Endothelial cell of umbilical vein (primary cell): ENCODE results near the gene CSN1S1.

ENCODE experiments used
- POLR2A ChIP-seq: IDR thresholded peaks from 2 replicates; pipeline ENCODE4 v1.6.1; 2012; ENCODE audit warnings: low read depth, mild to moderate bottlenecking, control low read depth, low read length
- POLR2AphosphoS5 ChIP-seq: IDR thresholded peaks from 2 replicates; pipeline ENCODE4 v1.6.1; 2012; ENCODE audit warnings: low read depth, mild to moderate bottlenecking, control low read depth, low read length, moderate library complexity; ENCODE audit not compliant: insufficient read depth
- TF ChIP-seq, protein P1 (sequence below), 2 donors: IDR thresholded peaks; 1 replicate in 1 of 2; 2 replicates in 1 of 2; pipeline ENCODE4 v1.5.1; 2011; ENCODE audit warnings: low read length in 2 of 2, mild to moderate bottlenecking in 2 of 2, moderate library complexity in 2 of 2, control low read depth in 1 of 2, inconsistent platforms in 1 of 2, low read depth in 1 of 2; ENCODE audit not compliant: insufficient read depth in 1 of 2; ENCODE audit errors: extremely low read depth in 1 of 2

DNA sequence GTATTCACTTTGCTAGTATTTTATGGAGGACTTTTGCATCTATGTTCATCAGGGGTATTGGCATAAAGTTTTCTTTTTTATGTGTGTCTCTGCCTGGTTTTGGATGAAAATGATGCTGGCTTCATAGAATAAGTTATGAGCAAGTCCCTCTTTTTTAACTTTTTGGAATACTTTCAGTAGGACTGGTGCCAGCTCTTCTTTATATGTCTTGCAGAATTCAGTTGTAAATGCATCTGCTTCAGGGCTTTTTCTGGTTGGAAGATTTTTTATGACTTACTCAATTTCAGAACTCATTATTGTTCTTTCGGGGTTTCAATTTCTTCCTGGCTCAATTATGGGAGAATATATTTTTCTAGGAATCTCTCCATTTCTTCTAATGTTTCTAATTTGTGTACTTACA lies 43.8 kb downstream of the CSN1S1 start:
- TF ChIP-seq POLR2AphosphoS5, result no peak
- TF ChIP-seq, protein P1, sequence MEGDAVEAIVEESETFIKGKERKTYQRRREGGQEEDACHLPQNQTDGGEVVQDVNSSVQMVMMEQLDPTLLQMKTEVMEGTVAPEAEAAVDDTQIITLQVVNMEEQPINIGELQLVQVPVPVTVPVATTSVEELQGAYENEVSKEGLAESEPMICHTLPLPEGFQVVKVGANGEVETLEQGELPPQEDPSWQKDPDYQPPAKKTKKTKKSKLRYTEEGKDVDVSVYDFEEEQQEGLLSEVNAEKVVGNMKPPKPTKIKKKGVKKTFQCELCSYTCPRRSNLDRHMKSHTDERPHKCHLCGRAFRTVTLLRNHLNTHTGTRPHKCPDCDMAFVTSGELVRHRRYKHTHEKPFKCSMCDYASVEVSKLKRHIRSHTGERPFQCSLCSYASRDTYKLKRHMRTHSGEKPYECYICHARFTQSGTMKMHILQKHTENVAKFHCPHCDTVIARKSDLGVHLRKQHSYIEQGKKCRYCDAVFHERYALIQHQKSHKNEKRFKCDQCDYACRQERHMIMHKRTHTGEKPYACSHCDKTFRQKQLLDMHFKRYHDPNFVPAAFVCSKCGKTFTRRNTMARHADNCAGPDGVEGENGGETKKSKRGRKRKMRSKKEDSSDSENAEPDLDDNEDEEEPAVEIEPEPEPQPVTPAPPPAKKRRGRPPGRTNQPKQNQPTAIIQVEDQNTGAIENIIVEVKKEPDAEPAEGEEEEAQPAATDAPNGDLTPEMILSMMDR (IDR thresholded peaks at IDR 0.05; ENCODE audit: extremely low read depth in 1 of 2, insufficient read depth in 1 of 2, low read depth in 1 of 2, low read length in 2 of 2), result no peak
- TF ChIP-seq POLR2A, result no peak
